Inferior parietal cortex (tissue), 1 donor: ENCODE results near the gene UNC45B.
A peak's percentile ranks its signal among the peaks of the same experiment; 100 is the strongest.
"Not testable (repeated sequence)": the region's sequence is repeated elsewhere in the genome, so short reads cannot be mapped to it uniquely, and the experiment has no call there.

ENCODE experiments used
- DNase-seq: peaks from one replicate; pipeline ENCODE4 v3.0.0-alpha.2; 2016; ENCODE audit errors: extremely low spot score

UNC45B gene

GRCh38 chr17:35170968-35171771, 23.6 kb downstream of the UNC45B start:
- DNase-seq: peak; percentile 32

- DNase-seq: no peak
Observed at GRCh38 chr17:35171834-35172233, 24.2 kb downstream of the UNC45B start.

- DNase-seq: not testable (repeated sequence)
Observed at GRCh38 chr17:35172321-35172720, 24.7 kb downstream of the UNC45B start.

GRCh38 chr17:35174835-35175334, 27.3 kb downstream of the UNC45B start:
- DNase-seq: no peak

- no peak for DNase-seq
Observed at GRCh38 chr17:35175638-35176415, 28.2 kb downstream of the UNC45B start.

- DNase-seq: no peak
Observed at GRCh38 chr17:35176897-35177296, 29.3 kb downstream of the UNC45B start.

- DNase-seq: not testable (repeated sequence)
Observed at GRCh38 chr17:35179379-35179778, 31.8 kb downstream of the UNC45B start.

- DNase-seq: no peak
Observed at GRCh38 chr17:35183332-35183731, 35.7 kb downstream of the UNC45B start.

- no peak for DNase-seq
Observed at GRCh38 chr17:35184274-35184673, 36.7 kb downstream of the UNC45B start.

GRCh38 chr17:35185849-35186248, 38.2 kb downstream of the UNC45B start:
- no peak for DNase-seq

GRCh38 chr17:35187481-35187880, 39.9 kb downstream of the UNC45B start:
- no peak for DNase-seq

- DNase-seq: no peak
Observed at GRCh38 chr17:35188111-35188510, 40.5 kb downstream of the UNC45B start.

GRCh38 chr17:35189291-35189690, 41.7 kb downstream of the UNC45B start:
- DNase-seq: no peak

GRCh38 chr17:35191001-35191695, 43.5 kb downstream of the UNC45B start:
- no peak for DNase-seq

GRCh38 chr17:35192708-35193107, 45.1 kb downstream of the UNC45B start:
- DNase-seq: no peak

- DNase-seq: not testable (repeated sequence)
Observed at GRCh38 chr17:35194001-35194400, 46.4 kb downstream of the UNC45B start, which contains the start of gene SLC35G3. Gene SLC35G3, minus strand, starts transcription at chr17:35194393. Its CDS starts 86 bp downstream, at chr17:35194307.

- DNase-seq: not testable (repeated sequence)
Observed at GRCh38 chr17:35195062-35195461, 47.4 kb downstream of the UNC45B start.

- DNase-seq: not testable (repeated sequence)
Observed at GRCh38 chr17:35202582-35202981, 55.0 kb downstream of the UNC45B start.

- DNase-seq: no peak
Observed at GRCh38 chr17:35210741-35211140, 63.1 kb downstream of the UNC45B start.

- no peak for DNase-seq
Observed at GRCh38 chr17:35212668-35213067, 65.1 kb downstream of the UNC45B start.

GRCh38 chr17:35213412-35213940, 65.9 kb downstream of the UNC45B start:
- no peak for DNase-seq

GRCh38 chr17:35214192-35214591, 66.6 kb downstream of the UNC45B start:
- DNase-seq: no peak
